A172 (cell line): ENCODE measurements around the gene HSPB3. TPM values are rescaled to one million over a fixed set of nuclear protein-coding genes. Genes with fewer than 3 reads are reported as not detected.

Experiments
- total RNA-seq: library from RNA; depleted of rRNA; stranded (reverse); fragments of >200 nt; shearing (Covaris generic); gene quantifications from 2 replicates; pipeline ENCODE4 v1.2.3, GENCODE V29; 2014; rRNA removed

Gene HSPB3
- total RNA-seq, 1 experiment from 2014 or later: 1.7 TPM

Other genes starting within 250 kb of the HSPB3 start
- 28.3 and 29.7 TPM in 2 replicates for gene ARL15, start 145.1 kb upstream of the HSPB3 start, total RNA-seq
- gene SNX18, start 62.1 kb downstream of the HSPB3 start, total RNA-seq: 12.4 and 14.7 TPM in 2 replicates